ENCODE data around the gene GANAB.
"Not testable (repeated sequence)": the region's sequence is repeated elsewhere in the genome, so short reads cannot be mapped to it uniquely, and the experiment has no call there.

DNA sequence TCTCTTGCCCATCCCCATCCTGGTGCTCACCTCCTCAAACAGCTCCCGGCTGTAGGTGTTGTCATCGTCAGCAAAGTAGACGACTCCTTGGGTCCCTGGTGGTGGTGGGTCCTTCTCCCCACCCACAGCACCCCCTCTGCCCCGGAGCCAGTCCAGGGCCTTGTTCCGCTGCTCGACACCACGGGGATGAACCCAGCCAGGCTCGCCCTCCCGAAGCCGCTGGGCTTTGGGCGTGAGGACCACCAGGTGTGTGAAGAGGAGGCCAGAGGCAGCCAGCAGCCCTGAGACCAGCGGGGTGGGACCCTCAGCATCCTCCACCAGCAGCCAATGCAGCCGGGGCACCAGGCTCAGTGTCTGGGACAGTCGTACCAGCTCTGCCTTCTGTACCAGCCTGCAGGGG is 29.5 kb downstream of the GANAB start:
- TF ChIP-seq, protein P1, sequence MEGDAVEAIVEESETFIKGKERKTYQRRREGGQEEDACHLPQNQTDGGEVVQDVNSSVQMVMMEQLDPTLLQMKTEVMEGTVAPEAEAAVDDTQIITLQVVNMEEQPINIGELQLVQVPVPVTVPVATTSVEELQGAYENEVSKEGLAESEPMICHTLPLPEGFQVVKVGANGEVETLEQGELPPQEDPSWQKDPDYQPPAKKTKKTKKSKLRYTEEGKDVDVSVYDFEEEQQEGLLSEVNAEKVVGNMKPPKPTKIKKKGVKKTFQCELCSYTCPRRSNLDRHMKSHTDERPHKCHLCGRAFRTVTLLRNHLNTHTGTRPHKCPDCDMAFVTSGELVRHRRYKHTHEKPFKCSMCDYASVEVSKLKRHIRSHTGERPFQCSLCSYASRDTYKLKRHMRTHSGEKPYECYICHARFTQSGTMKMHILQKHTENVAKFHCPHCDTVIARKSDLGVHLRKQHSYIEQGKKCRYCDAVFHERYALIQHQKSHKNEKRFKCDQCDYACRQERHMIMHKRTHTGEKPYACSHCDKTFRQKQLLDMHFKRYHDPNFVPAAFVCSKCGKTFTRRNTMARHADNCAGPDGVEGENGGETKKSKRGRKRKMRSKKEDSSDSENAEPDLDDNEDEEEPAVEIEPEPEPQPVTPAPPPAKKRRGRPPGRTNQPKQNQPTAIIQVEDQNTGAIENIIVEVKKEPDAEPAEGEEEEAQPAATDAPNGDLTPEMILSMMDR (IDR thresholded peaks at IDR 0.05; ENCODE audit: insufficient read depth, low read depth, low read length) = not testable (repeated sequence)
- TF ChIP-seq EZH2 (IDR thresholded peaks at IDR 0.05; ENCODE audit: insufficient read depth, low read length) = not testable (repeated sequence)
